ENCODE measurements around the gene LEMD2.

The LEMD2 gene

DNA sequence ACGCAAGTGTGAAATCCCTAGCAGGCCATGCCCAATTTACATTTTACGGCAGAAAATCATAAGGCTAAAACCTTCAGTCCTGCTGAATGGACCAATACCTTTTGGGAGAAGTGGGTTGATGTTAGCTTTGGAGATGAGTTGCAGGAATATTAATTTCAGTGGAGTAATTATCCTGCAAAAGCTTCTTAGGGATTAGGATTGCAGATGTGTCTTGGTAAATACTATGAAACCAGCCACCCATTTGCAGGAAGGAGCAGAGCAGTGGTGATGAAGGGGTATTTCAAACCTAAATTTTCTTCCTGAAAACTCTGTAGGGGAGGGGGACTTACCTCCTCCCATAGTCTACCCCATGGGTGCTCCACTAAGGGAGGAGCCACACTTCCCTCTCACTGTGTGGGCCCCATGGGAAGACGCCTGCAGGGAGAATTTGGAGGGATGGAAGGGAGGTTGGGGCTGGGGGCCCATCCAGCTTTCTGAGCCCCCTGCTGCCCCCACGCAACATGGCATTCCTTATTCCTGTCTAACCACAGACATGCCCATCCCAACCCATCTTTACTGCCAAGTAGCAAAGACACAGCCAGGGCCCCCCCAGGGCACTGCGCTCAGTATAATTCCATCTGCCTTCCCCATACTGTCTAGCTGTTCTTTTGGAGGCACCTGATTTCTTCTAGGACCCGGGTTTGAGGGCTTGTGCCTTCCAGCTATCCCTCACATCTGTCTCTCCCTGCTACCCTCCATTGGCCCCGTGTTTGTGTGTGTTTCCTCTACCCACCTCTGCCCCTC is 62.8 kb downstream of the LEMD2 start:
- Histone ChIP-seq H3K79me2 (ENCODE audit: control insufficient read depth, low read length) (no peaks in the 10 kb centered on the region), H3K9me3 (ENCODE audit: control insufficient read depth, insufficient read depth, low read length) (no peaks in the 10 kb centered on the region), H4K20me1 (ENCODE audit: control insufficient read depth, insufficient read depth, low read depth, low read length) (no peaks in the 10 kb centered on the region), H3K4me2 (ENCODE audit: low read length) (no peak overlapping the region), H3F3A (ENCODE audit: control insufficient read depth, insufficient read depth) (no peaks in the 10 kb centered on the region), H3K27ac (ENCODE audit: low read depth, low read length) (no peak overlapping the region), H3K27me3 (ENCODE audit: control insufficient read depth, low read length) (peaks cover 59% of the 10 kb centered on the region), H3K9me2 (replicated peaks; ENCODE audit: control insufficient read depth, low read length) (no peaks in the 10 kb centered on the region), H3K4me1 (ENCODE audit: control insufficient read depth, low read length) (peaks cover 20% of the 10 kb centered on the region), H3K4me3 (ENCODE audit: low read length) (no peak overlapping the region), H3K36me3 (ENCODE audit: control insufficient read depth, low read length) (no peaks in the 10 kb centered on the region)
- TF ChIP-seq EZH2phosphoT487 (IDR thresholded peaks at IDR 0.05; ENCODE audit: borderline replicate concordance, low read length) = no peak
- TF ChIP-seq, protein P1, sequence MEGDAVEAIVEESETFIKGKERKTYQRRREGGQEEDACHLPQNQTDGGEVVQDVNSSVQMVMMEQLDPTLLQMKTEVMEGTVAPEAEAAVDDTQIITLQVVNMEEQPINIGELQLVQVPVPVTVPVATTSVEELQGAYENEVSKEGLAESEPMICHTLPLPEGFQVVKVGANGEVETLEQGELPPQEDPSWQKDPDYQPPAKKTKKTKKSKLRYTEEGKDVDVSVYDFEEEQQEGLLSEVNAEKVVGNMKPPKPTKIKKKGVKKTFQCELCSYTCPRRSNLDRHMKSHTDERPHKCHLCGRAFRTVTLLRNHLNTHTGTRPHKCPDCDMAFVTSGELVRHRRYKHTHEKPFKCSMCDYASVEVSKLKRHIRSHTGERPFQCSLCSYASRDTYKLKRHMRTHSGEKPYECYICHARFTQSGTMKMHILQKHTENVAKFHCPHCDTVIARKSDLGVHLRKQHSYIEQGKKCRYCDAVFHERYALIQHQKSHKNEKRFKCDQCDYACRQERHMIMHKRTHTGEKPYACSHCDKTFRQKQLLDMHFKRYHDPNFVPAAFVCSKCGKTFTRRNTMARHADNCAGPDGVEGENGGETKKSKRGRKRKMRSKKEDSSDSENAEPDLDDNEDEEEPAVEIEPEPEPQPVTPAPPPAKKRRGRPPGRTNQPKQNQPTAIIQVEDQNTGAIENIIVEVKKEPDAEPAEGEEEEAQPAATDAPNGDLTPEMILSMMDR (IDR thresholded peaks at IDR 0.05; ENCODE audit: low read depth, low read length, poor library complexity, severe bottlenecking) = no peak

GRCh38 chr6:33725222-33725621 is 63.7 kb downstream of the LEMD2 start:
- peaks cover 26% of the 10 kb centered on the region for H3K4me1 ChIP-seq (ENCODE audit: control insufficient read depth, low read length)
- peaks cover 63% of the 10 kb centered on the region for H3K27me3 ChIP-seq (ENCODE audit: control insufficient read depth, low read length)
- TF ChIP-seq, protein P1 (IDR thresholded peaks at IDR 0.05; ENCODE audit: low read depth, low read length, poor library complexity, severe bottlenecking) = no peak
- no peak for TF ChIP-seq EZH2phosphoT487 (IDR thresholded peaks at IDR 0.05; ENCODE audit: borderline replicate concordance, low read length)
- H3K4me3 ChIP-seq (ENCODE audit: low read length) = no peak overlapping the region
- no peaks in the 10 kb centered on the region for H3K9me2 ChIP-seq (replicated peaks; ENCODE audit: control insufficient read depth, low read length)
- no peaks in the 10 kb centered on the region for H3K79me2 ChIP-seq (ENCODE audit: control insufficient read depth, low read length)
- no peak overlapping the region for H3K27ac ChIP-seq (ENCODE audit: low read depth, low read length)
- H3F3A ChIP-seq (ENCODE audit: control insufficient read depth, insufficient read depth) = no peaks in the 10 kb centered on the region
- no peaks in the 10 kb centered on the region for H3K9me3 ChIP-seq (ENCODE audit: control insufficient read depth, insufficient read depth, low read length)
- no peaks in the 10 kb centered on the region for H4K20me1 ChIP-seq (ENCODE audit: control insufficient read depth, insufficient read depth, low read depth, low read length)
- H3K36me3 ChIP-seq (ENCODE audit: control insufficient read depth, low read length) = no peaks in the 10 kb centered on the region
- H3K4me2 ChIP-seq (ENCODE audit: low read length) = no peak overlapping the region

- Histone ChIP-seq H3K4me2 (ENCODE audit: low read length) (no peak overlapping the region), H3K79me2 (ENCODE audit: control insufficient read depth, low read length) (no peaks in the 10 kb centered on the region), H3K9me3 (ENCODE audit: control insufficient read depth, insufficient read depth, low read length) (no peaks in the 10 kb centered on the region), H3K27ac (ENCODE audit: low read depth, low read length) (no peak overlapping the region), H3K36me3 (ENCODE audit: control insufficient read depth, low read length) (no peaks in the 10 kb centered on the region), H3K27me3 (ENCODE audit: control insufficient read depth, low read length) (peaks cover 64% of the 10 kb centered on the region), H3K9me2 (replicated peaks; ENCODE audit: control insufficient read depth, low read length) (no peaks in the 10 kb centered on the region), H3K4me3 (ENCODE audit: low read length) (no peak overlapping the region), H3K4me1 (ENCODE audit: control insufficient read depth, low read length) (peaks cover 26% of the 10 kb centered on the region), H4K20me1 (ENCODE audit: control insufficient read depth, insufficient read depth, low read depth, low read length) (no peaks in the 10 kb centered on the region), H3F3A (ENCODE audit: control insufficient read depth, insufficient read depth) (no peaks in the 10 kb centered on the region)
- TF ChIP-seq, protein P1 (IDR thresholded peaks at IDR 0.05; ENCODE audit: low read depth, low read length, poor library complexity, severe bottlenecking) = no peak
- no peak for TF ChIP-seq EZH2phosphoT487 (IDR thresholded peaks at IDR 0.05; ENCODE audit: borderline replicate concordance, low read length)
Measured at GRCh38 chr6:33724102-33725023, 64.6 kb downstream of the LEMD2 start.
